ENCODE data around the gene RNU5B-1. TPM values are rescaled to one million over a fixed set of nuclear protein-coding genes. Genes with fewer than 3 reads are reported as not detected.
"Not testable (repeated sequence)": the region's sequence is repeated elsewhere in the genome, so short reads cannot be mapped to it uniquely, and the experiment has no call there.

RNU5B-1 gene
- total RNA-seq, 1 donor from 2014 or later: 11.4 TPM

DNA sequence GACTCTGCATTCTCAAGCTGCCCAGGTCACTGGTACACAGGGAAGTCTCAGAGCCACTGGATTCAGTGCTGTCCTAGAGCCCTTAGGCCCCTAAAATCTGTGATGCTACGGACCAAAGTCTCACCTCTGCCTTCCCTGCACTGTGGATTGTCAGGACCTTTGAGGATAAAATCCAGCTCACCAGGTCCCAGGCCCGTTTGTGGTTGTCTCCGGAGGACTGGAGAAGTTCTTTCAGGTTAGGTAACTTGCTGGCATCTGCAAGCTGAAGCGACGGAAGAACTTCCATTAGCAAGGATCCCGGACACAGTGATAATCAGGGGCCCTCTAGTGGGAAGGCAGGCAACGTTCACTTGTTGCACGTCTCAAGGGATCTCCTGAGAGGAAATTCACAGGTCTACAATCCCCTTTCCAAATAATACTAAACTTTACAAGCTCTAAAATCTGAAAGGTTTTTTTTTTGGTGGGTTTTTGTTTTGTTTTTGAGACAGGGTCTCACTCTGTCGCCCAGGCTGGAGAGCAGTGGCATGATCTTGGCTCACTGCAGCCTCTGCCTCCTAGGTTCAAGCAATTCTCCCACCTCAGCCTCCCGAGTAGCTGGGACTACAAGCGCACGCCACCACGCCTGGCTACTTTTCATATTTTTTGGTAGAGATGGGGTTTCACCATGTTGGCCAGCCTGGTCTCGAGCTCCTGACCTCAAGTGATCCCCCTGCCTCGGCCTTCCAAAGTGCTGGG is 33.5 kb upstream of the RNU5B-1 start:
- not testable (repeated sequence) for H3K27me3 Mint-ChIP-seq (ENCODE audit: low read depth); H3K9me3 Mint-ChIP-seq (ENCODE audit: low read depth); DNase-seq (ENCODE audit: low spot score); H3K4me3 Mint-ChIP-seq (ENCODE audit: unreplicated experiment); H3K36me3 Mint-ChIP-seq (ENCODE audit: low read depth); H3K27ac Mint-ChIP-seq (ENCODE audit: unreplicated experiment); H3K4me1 Mint-ChIP-seq (ENCODE audit: low read depth)
- TF ChIP-seq CTCF (IDR thresholded peaks at IDR 0.05): peak; percentile 85

DNA sequence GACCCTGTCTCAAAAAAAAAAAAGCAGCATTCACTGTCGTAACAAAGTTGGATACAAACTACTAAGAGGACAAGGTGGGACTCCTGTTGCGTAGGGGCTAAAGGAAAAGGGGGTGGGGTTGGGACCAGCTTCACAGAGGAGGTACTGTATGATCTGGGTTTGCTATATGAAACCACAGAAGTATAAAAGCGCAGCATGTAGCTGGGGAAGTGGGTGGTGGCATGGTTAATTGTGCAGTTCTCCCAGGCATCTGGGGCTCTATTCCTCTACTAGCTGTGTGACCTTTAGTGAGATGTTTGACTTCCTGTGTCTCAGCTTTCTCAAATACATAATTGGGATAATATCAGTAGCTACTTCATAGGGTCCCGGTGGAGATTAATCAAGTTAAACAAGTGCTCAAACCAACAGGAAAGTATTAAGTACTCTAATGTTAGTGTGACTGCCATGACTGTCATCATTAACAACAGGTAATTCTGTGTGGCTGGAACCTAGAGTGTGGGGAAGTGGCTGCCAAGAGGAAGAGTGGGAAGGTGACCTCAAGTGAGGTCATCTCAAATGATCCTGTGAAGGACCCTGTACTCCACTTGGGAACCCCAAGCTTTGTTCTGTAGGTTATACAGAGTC is 29.3 kb upstream of the RNU5B-1 start:
- Mint-ChIP-seq H3K4me1 (ENCODE audit: low read depth) (peaks cover 2% of the 10 kb centered on the region), H3K36me3 (ENCODE audit: low read depth) (peaks cover 1% of the 10 kb centered on the region), H3K9me3 (ENCODE audit: low read depth) (no peaks in the 10 kb centered on the region), H3K27ac (ENCODE audit: unreplicated experiment) (no peak overlapping the region), H3K27me3 (ENCODE audit: low read depth) (no peaks in the 10 kb centered on the region), H3K4me3 (ENCODE audit: unreplicated experiment) (no peak overlapping the region)
- DNase-seq (ENCODE audit: low spot score): no peak
- TF ChIP-seq CTCF (IDR thresholded peaks at IDR 0.05): no peak

- Mint-ChIP-seq H3K36me3 (ENCODE audit: low read depth) (peaks cover 1% of the 10 kb centered on the region), H3K4me1 (ENCODE audit: low read depth) (peaks cover 2% of the 10 kb centered on the region), H3K27me3 (ENCODE audit: low read depth) (no peaks in the 10 kb centered on the region), H3K9me3 (ENCODE audit: low read depth) (no peaks in the 10 kb centered on the region), H3K4me3 (ENCODE audit: unreplicated experiment) (no peak overlapping the region), H3K27ac (ENCODE audit: unreplicated experiment) (no peak overlapping the region)
- DNase-seq (ENCODE audit: low spot score): no peak
- TF ChIP-seq CTCF (IDR thresholded peaks at IDR 0.05): no peak
Observed at GRCh38 chr15:65275728-65276126, 28.8 kb upstream of the RNU5B-1 start.

- no peak overlapping the region for H3K4me3 Mint-ChIP-seq (ENCODE audit: unreplicated experiment)
- DNase-seq (ENCODE audit: low spot score): no peak
- no peak overlapping the region for H3K27ac Mint-ChIP-seq (ENCODE audit: unreplicated experiment)
- no peak for TF ChIP-seq CTCF (IDR thresholded peaks at IDR 0.05)
- H3K27me3 Mint-ChIP-seq (ENCODE audit: low read depth): no peaks in the 10 kb centered on the region
- H3K4me1 Mint-ChIP-seq (ENCODE audit: low read depth): no peaks in the 10 kb centered on the region
- H3K9me3 Mint-ChIP-seq (ENCODE audit: low read depth): no peaks in the 10 kb centered on the region
- peaks cover 1% of the 10 kb centered on the region for H3K36me3 Mint-ChIP-seq (ENCODE audit: low read depth)
Observed at GRCh38 chr15:65277015-65277414, 27.5 kb upstream of the RNU5B-1 start.

- no peak for TF ChIP-seq CTCF (IDR thresholded peaks at IDR 0.05)
- Mint-ChIP-seq H3K9me3 (ENCODE audit: low read depth) (no peaks in the 10 kb centered on the region), H3K36me3 (ENCODE audit: low read depth) (peaks cover 6% of the 10 kb centered on the region), H3K27ac (ENCODE audit: unreplicated experiment) (no peak overlapping the region), H3K4me3 (ENCODE audit: unreplicated experiment) (no peak overlapping the region), H3K4me1 (ENCODE audit: low read depth) (no peaks in the 10 kb centered on the region), H3K27me3 (ENCODE audit: low read depth) (no peaks in the 10 kb centered on the region)
- DNase-seq (ENCODE audit: low spot score): no peak
Observed at GRCh38 chr15:65278480-65278879, 26.0 kb upstream of the RNU5B-1 start.
